WI38 (cell line): Measurements from ENCODE around the gene PHIP.

ENCODE experiments used
- H3K4me3 ChIP-seq: 2 replicates; pipeline ENCODE4 v1.5.1; 2011; ENCODE audit warnings: low read depth, mild to moderate bottlenecking, control low read depth, low read length
- CTCF ChIP-seq: IDR thresholded peaks from 2 replicates; pipeline ENCODE4 v1.5.1; 2012; ENCODE audit warnings: low read depth, mild to moderate bottlenecking, control low read depth, low read length

The PHIP gene

DNA sequence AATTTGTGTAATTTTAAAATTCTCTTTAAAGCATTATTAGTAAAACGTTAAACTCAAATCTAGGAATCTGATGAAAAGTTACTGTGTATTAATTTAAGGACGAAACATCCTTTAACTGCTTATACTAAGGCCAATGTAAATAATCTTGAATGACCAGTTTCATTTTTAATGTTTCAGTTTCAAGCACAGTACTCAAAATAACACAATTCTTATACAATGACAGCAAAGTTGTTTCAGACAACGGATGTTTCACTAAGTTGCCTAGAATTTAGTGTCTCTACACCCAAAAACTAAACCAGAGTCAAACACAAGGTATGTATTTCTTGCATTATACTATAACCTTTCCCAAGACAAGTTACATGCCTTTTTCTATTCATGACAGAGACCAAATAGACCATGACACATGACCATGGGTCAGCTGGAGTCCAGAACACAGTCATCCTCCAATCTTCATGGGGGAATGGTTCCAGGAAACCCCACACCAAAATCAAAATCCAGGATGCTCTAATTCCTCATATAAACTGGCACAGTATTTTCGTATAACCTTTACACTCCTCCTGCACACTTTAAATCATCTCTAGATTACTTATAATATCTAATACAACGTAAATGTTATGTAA is 7.7 kb downstream of the PHIP start:
- no peak overlapping the region for H3K4me3 ChIP-seq
- TF ChIP-seq CTCF, result no peak

GRCh38 chr6:79066828-79067227 is 11.2 kb downstream of the PHIP start:
- no peak for TF ChIP-seq CTCF
- no peak overlapping the region for H3K4me3 ChIP-seq

DNA sequence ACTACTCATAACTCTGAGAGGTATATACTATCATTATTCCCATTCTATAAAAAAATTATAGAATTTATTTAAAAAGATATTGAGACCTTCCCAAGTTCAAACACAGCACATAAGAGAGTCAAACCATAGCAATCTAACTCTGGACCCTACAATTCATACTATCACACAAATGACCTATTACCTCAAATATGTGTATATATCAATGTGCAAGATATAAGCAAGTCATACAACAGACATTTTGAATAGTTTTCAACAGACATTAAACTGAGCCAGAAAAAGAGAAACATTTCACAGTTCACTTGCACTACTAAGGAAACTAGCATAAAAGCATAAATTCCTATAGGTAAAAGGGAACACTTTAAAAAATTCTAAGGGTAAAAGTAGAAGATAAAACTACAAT is 11.7 kb downstream of the PHIP start:
- TF ChIP-seq CTCF, result no peak
- no peak overlapping the region for H3K4me3 ChIP-seq

DNA sequence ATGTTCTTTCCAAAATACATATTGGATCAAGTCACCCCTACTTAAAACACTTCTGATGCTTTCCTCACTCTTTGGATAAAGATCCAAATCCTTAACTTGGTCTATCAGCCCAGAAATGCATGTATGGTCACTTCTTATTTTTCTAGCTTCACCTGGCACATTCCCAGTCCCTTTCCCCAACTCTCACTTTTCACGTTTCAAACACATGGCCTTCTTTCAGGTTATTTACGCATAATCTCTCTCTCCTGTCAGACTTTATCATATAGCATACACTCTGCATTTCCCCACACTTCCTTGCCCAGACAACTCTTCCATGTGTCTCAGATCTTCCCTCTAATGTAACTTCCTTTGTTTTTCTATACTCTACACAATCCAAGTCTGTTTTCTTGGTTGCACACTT is 12.8 kb downstream of the PHIP start:
- no peak overlapping the region for H3K4me3 ChIP-seq

DNA sequence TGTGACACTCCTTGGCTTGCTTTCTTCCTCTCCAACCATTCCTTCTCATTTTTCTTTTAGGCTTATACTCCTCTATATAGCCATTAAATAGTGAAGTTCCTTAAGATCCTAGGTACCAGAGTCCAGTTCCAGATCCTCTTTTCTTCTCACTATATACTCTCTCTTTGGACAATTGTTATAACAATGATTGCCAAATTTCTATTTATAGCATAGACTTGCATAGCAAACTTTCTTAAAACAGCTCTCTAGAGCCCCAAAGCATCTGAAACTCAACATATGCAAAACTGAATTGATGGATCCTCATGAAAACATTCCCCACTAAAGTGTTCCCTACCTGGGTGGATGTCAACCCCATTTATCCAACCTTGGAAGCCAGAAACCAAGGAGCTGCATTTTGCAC is 13.4 kb downstream of the PHIP start:
- TF ChIP-seq CTCF, result no peak
- no peak overlapping the region for H3K4me3 ChIP-seq

More for the DNA sequence above, 12.8 kb downstream of the PHIP start:
- TF ChIP-seq CTCF, result no peak

GRCh38 chr6:79062708-79063107 is 15.3 kb downstream of the PHIP start:
- no peak overlapping the region for H3K4me3 ChIP-seq
- TF ChIP-seq CTCF, result no peak

DNA sequence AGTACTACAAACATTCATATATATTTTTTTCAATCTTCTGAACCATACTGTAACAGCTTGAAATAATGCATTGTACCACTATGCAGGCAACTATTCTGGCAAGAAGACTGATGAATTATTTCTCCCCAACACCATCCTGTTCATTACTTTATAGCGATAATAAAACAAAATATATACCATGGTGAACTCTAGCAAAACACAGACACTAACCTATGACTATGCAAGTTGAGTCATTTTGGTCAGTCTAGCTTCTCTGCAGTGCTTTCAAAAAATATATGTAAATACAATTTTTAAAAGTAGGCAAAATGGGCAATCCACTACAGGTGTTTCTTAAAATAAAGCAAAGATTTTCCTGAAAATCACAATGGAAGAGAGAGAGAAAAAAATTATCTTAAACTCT is 20.3 kb downstream of the PHIP start:
- TF ChIP-seq CTCF, result no peak
- no peak overlapping the region for H3K4me3 ChIP-seq
